HCT116 (cell line): Measurements from ENCODE around the gene SCGB2A2.

ENCODE experiments used
- CTCF ChIP-seq, 3 experiments: fragments of 200-600 bp in 1 of 3; sonication (generic) in 1 of 3; IDR thresholded peaks in 2 of 3; conservative IDR thresholded peaks in 1 of 3; 2 replicates each; pipeline ENCODE4 v1.5.1; 2012 to 2017; ENCODE audit warnings: low read depth in 2 of 3, low read length in 2 of 3, antibody characterized with exemption in 1 of 3, borderline replicate concordance in 1 of 3, control low read depth in 1 of 3, mild to moderate bottlenecking in 1 of 3, mixed read lengths in 1 of 3, mixed run types in 1 of 3, moderate library complexity in 1 of 3; ENCODE audit not compliant: insufficient read depth in 1 of 3
- EGR1 ChIP-seq: IDR thresholded peaks from 2 replicates; pipeline ENCODE4 v1.6.1; 2012; ENCODE audit warnings: low read depth
- EZH2 ChIP-seq: fragments of 200-600 bp; sonication (generic); IDR thresholded peaks from 2 replicates; pipeline ENCODE4 v1.6.1; 2017; ENCODE audit warnings: antibody characterized with exemption, mixed run types
- EZH2phosphoT487 ChIP-seq: fragments of 200-600 bp; IDR thresholded peaks from 2 replicates; pipeline ENCODE4 v1.6.1; 2018; ENCODE audit warnings: antibody characterized with exemption, borderline replicate concordance
- JUND ChIP-seq: IDR thresholded peaks from 2 replicates; pipeline ENCODE4 v1.6.1; 2012
- POLR2A ChIP-seq: IDR thresholded peaks from 2 replicates; pipeline ENCODE4 v1.7.0; 2011; ENCODE audit warnings: borderline replicate concordance; ENCODE audit not compliant: insufficient read depth, insufficient read length; ENCODE audit errors: extremely low read depth
- POLR2AphosphoS5 ChIP-seq: IDR thresholded peaks from 2 replicates; pipeline ENCODE4 v1.6.1; 2011; ENCODE audit warnings: mild to moderate bottlenecking, low read depth, low read length, moderate library complexity
- RAD21 ChIP-seq: IDR thresholded peaks from 2 replicates; pipeline ENCODE4 v1.6.1; 2012; ENCODE audit warnings: low read depth, mild to moderate bottlenecking
- REST ChIP-seq: IDR thresholded peaks from 2 replicates; pipeline ENCODE4 v1.6.1; 2012; ENCODE audit warnings: low read depth
- YY1 ChIP-seq: IDR thresholded peaks from 2 replicates; pipeline ENCODE4 v1.6.1; 2011; ENCODE audit warnings: low read length, low read depth, moderate library complexity, mild to moderate bottlenecking; ENCODE audit not compliant: insufficient replicate concordance; ENCODE audit errors: extremely low read depth
- ZFX ChIP-seq: fragments of 450-650 bp; IDR thresholded peaks from 2 replicates; pipeline ENCODE4 v1.6.1; 2017
- TF ChIP-seq, protein P1 (sequence below): IDR thresholded peaks from 2 replicates; pipeline ENCODE4 v1.6.1; 2012

DNA sequence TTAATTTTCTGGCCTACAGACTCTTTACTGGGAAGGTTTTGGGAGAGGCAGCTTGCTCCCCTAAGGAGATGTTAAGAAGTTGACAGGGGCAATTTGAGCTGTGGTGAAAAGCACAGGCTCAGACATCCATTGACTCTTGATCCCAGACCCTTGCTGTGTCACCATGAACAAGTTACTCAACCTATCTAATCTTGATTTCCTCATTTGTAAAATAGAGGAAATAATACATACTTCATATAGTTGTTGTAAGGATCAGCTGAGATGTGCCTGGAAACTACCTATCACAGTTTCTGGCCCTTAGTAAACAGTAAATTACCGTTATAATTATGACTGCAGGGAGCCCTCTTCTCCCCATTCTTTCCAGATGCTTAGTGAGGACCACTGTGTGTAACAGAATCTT, 45.5 kb downstream of the SCGB2A2 start:
- no peak for TF ChIP-seq YY1
- TF ChIP-seq JUND, result no peak
- TF ChIP-seq ZFX, result no peak
- no peak for TF ChIP-seq POLR2AphosphoS5
- TF ChIP-seq POLR2A, result no peak
- TF ChIP-seq CTCF (IDR thresholded peaks at IDR 0.05 in 2 of 3, conservative IDR thresholded peaks at IDR 0.05 in 1 of 3; ENCODE audit: borderline replicate concordance in 1 of 3, insufficient read depth in 1 of 3, low read depth in 2 of 3, low read length in 2 of 3), result no peak
- TF ChIP-seq EGR1, result no peak
- no peak for TF ChIP-seq RAD21
- TF ChIP-seq EZH2phosphoT487, result no peak
- no peak for TF ChIP-seq REST
- no peak for TF ChIP-seq EZH2
- TF ChIP-seq, protein P1, sequence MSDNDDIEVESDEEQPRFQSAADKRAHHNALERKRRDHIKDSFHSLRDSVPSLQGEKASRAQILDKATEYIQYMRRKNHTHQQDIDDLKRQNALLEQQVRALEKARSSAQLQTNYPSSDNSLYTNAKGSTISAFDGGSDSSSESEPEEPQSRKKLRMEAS, result no peak
